ENCODE results near the gene SMARCAL1. TPM values are rescaled to one million over a fixed set of nuclear protein-coding genes. Genes with fewer than 3 reads are reported as not detected.

SMARCAL1 gene
- total RNA-seq, 1 experiment from 2014 or later, result 20.9 TPM

DNA sequence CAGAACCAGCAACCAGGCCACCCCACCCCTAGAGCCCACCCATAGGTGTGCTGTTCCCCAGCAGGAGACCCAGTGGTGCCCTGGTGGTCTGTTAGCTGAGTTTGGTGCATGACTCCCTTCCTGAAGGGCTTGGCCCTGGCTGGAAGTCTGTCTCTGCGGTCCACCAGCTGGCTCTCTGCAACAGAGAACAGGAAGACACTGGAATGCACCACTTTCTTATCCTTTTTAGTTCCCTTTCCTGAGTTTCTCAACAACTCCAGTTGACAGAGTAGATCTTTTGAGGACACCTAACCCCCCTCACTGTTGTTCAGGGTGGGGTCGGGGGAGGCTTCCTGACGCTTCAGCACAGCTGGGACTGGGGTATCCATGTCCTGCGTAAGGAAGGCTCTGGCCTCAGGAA is 74.4 kb downstream of the SMARCAL1 start (continued):
- TF ChIP-seq ZBTB21 (CRISPR knock-in tag; IDR thresholded peaks at IDR 0.05; ENCODE audit: borderline replicate concordance), result no peak
- TF ChIP-seq ATF3 (CRISPR knock-in tag; conservative IDR thresholded peaks at IDR 0.05), result no peak
- no peak for TF ChIP-seq AR (CRISPR knock-in tag; IDR thresholded peaks at IDR 0.05)
- TF ChIP-seq GTF2I (CRISPR knock-in tag; conservative IDR thresholded peaks at IDR 0.05), result no peak
- no peak for TF ChIP-seq TEAD1 (CRISPR knock-in tag; IDR thresholded peaks at IDR 0.05)
- TF ChIP-seq, protein P1, sequence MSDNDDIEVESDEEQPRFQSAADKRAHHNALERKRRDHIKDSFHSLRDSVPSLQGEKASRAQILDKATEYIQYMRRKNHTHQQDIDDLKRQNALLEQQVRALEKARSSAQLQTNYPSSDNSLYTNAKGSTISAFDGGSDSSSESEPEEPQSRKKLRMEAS (CRISPR knock-in tag; IDR thresholded peaks at IDR 0.05), result no peak
- TF ChIP-seq ZNF219 (CRISPR knock-in tag; IDR thresholded peaks at IDR 0.05; ENCODE audit: borderline replicate concordance), result no peak
- TF ChIP-seq ESRRA (CRISPR knock-in tag; IDR thresholded peaks at IDR 0.05; ENCODE audit: borderline replicate concordance), result no peak
- TF ChIP-seq ZNF423 (CRISPR knock-in tag; IDR thresholded peaks at IDR 0.05), result no peak

- no peaks in the 10 kb centered on the region for H3K27me3 Mint-ChIP-seq (ENCODE audit: low read depth)
- DNase-seq (ENCODE audit: low spot score) (no peak), ATAC-seq (no peak)
- POLR2A ChIA-PET, result no interaction called here
- H3K4me3 Mint-ChIP-seq, result no peak overlapping the region
- TF ChIP-seq RORB (CRISPR knock-in tag; IDR thresholded peaks at IDR 0.05) (no peak), FOXJ3 (CRISPR knock-in tag; IDR thresholded peaks at IDR 0.05; ENCODE audit: borderline replicate concordance) (no peak), HMGA2 (CRISPR knock-in tag; IDR thresholded peaks at IDR 0.05) (no peak), GTF2I (CRISPR knock-in tag; conservative IDR thresholded peaks at IDR 0.05) (no peak), SMAD4 (CRISPR knock-in tag; IDR thresholded peaks at IDR 0.05) (no peak), TCF7 (CRISPR knock-in tag; IDR thresholded peaks at IDR 0.05; ENCODE audit: low read depth) (no peak), KAT7 (CRISPR knock-in tag; IDR thresholded peaks at IDR 0.05; ENCODE audit: borderline replicate concordance) (no peak), FOXP4 (CRISPR knock-in tag; IDR thresholded peaks at IDR 0.05) (no peak), TEAD4 (CRISPR knock-in tag; IDR thresholded peaks at IDR 0.05) (no peak), ZBTB21 (CRISPR knock-in tag; IDR thresholded peaks at IDR 0.05; ENCODE audit: borderline replicate concordance) (no peak), ZNF263 (CRISPR knock-in tag; IDR thresholded peaks at IDR 0.05; ENCODE audit: low read depth) (no peak)
- TF ChIP-seq, protein P2, sequence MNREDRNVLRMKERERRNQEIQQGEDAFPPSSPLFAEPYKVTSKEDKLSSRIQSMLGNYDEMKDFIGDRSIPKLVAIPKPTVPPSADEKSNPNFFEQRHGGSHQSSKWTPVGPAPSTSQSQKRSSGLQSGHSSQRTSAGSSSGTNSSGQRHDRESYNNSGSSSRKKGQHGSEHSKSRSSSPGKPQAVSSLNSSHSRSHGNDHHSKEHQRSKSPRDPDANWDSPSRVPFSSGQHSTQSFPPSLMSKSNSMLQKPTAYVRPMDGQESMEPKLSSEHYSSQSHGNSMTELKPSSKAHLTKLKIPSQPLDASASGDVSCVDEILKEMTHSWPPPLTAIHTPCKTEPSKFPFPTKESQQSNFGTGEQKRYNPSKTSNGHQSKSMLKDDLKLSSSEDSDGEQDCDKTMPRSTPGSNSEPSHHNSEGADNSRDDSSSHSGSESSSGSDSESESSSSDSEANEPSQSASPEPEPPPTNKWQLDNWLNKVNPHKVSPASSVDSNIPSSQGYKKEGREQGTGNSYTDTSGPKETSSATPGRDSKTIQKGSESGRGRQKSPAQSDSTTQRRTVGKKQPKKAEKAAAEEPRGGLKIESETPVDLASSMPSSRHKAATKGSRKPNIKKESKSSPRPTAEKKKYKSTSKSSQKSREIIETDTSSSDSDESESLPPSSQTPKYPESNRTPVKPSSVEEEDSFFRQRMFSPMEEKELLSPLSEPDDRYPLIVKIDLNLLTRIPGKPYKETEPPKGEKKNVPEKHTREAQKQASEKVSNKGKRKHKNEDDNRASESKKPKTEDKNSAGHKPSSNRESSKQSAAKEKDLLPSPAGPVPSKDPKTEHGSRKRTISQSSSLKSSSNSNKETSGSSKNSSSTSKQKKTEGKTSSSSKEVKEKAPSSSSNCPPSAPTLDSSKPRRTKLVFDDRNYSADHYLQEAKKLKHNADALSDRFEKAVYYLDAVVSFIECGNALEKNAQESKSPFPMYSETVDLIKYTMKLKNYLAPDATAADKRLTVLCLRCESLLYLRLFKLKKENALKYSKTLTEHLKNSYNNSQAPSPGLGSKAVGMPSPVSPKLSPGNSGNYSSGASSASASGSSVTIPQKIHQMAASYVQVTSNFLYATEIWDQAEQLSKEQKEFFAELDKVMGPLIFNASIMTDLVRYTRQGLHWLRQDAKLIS (CRISPR knock-in tag; IDR thresholded peaks at IDR 0.05; ENCODE audit: borderline replicate concordance), result no peak
- TF ChIP-seq, protein P3, sequence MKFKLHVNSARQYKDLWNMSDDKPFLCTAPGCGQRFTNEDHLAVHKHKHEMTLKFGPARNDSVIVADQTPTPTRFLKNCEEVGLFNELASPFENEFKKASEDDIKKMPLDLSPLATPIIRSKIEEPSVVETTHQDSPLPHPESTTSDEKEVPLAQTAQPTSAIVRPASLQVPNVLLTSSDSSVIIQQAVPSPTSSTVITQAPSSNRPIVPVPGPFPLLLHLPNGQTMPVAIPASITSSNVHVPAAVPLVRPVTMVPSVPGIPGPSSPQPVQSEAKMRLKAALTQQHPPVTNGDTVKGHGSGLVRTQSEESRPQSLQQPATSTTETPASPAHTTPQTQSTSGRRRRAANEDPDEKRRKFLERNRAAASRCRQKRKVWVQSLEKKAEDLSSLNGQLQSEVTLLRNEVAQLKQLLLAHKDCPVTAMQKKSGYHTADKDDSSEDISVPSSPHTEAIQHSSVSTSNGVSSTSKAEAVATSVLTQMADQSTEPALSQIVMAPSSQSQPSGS (CRISPR knock-in tag; IDR thresholded peaks at IDR 0.05; ENCODE audit: borderline replicate concordance, low read depth), result no peak
- CTCF ChIA-PET, result interaction anchor here (1.0 kb wide), 1 partner anchor 81 kb away, joined by 8 read pairs; no protein-coding TSS in a partner anchor
- no peaks in the 10 kb centered on the region for H3K36me3 Mint-ChIP-seq
- no peak overlapping the region for H3K27ac Mint-ChIP-seq
- H3K9me3 Mint-ChIP-seq, result no peaks in the 10 kb centered on the region
- H3K4me1 Mint-ChIP-seq, result peaks cover 6% of the 10 kb centered on the region; the same call in 1 of the 2 replicates
These were observed 77.8 kb downstream of the SMARCAL1 start for GRCh38 chr2:216490061-216490460.
